Activated CD4-positive, alpha-beta T cell treated with anti-CD3 and anti-CD28 coated beads, Interleukin-10, Interleukin-2, amounts not matched to agents 100 ng/mL and 50 ng/mL, durations not matched to agents 16 hours and 8 hours (primary cell): ENCODE results near the gene PGGT1B.
A peak's percentile ranks its signal among the peaks of the same experiment; 100 is the strongest.

Source experiments
- DNase-seq: peaks from one replicate; pipeline ENCODE4 v3.0.0-alpha.2; 2020

The PGGT1B gene

DNA sequence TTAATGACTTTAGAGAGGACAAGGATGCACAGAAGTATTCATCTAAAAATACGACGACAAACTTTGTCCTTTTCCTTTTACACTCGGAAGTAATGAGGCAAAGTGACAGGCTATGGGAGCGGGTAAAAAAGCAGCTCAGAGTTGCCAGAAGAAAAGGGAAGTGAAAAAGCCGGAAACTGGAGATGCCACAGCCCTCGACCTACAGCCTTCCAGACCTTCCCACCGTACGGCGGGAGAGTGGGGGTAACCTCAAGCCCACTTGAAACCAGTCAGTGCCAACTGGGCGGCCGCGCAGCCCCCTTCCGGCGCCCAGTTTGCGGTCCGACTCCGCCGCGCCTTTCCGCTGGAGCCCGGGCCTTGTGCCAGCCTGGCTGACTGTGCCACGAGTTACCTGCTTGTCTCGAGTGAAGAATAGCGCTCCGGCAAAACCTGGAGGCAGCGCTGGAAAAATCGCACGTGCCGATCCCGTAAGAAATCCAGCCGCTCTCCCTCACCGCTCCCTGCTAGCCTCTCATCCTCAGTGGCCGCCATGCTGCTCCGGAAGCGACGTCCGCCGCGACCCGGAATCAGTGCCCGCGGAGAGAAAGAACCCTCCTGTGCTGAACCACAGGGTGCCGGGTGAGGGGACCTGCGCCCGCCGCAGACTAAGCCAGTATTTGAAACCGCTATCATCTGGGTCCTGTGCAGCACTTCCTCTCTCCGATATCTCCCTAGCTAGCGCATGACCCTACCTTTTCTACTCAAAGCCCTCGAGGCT lies at the start of gene PGGT1B:
TSS of gene PGGT1B (minus strand) at position 557 of the 757 bp plus-strand sequence. CDS start at position 531, 26 bp downstream.
- peak; percentile 85 for DNase-seq

GRCh38 chr5:115309751-115310370 lies 47.2 kb upstream of the PGGT1B start:
- DNase-seq, result peak; percentile 40

DNA sequence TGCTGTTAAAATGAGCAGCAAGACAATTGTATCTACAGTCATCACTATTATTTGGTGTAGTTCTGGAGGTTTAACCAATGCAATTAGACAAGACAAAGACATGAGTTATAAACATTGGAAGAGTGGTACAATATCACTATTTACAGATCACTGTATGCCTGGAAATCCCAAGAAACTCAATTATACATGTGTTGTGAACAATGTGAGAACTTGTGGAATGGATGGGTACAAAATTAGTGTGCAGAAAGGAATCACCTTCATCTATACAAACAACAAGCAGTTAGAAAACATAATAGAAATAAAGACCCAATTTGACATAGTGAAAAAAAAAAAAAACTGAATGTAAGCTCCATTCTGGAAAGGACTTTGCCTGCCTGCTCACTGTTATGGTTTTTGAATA lies 46.1 kb upstream of the PGGT1B start:
- DNase-seq, result no peak

DNA sequence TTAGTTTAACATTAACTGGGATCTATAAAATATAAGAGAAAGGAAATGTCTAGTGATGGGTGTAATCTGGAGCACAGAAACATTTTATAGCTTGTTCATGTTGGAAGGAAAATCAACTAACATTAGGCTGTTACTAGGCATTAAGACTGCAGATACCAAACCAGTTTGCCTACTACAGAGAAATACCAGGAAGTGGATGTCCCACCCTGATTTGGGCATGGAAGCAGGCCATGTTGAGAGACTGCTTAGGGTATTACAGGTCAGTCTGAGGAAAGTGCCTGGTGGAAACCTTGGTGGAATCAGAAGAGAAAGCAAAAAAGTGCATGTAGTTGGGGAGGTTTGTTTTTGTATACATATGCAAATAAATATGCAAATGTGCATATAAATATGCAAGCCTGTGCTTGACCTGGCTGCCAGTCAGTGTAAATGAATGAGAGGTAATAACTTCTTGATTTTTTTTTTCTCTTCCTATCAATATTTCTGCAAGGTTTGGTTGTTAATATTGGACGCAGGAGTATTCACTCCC lies 43.4 kb upstream of the PGGT1B start:
- DNase-seq, result no peak

GRCh38 chr5:115304496-115304895 lies 41.8 kb upstream of the PGGT1B start:
- DNase-seq, result no peak

GRCh38 chr5:115298811-115299210 lies 36.1 kb upstream of the PGGT1B start:
- DNase-seq, result no peak

GRCh38 chr5:115297031-115297430 lies 34.4 kb upstream of the PGGT1B start:
- DNase-seq, result no peak

DNA sequence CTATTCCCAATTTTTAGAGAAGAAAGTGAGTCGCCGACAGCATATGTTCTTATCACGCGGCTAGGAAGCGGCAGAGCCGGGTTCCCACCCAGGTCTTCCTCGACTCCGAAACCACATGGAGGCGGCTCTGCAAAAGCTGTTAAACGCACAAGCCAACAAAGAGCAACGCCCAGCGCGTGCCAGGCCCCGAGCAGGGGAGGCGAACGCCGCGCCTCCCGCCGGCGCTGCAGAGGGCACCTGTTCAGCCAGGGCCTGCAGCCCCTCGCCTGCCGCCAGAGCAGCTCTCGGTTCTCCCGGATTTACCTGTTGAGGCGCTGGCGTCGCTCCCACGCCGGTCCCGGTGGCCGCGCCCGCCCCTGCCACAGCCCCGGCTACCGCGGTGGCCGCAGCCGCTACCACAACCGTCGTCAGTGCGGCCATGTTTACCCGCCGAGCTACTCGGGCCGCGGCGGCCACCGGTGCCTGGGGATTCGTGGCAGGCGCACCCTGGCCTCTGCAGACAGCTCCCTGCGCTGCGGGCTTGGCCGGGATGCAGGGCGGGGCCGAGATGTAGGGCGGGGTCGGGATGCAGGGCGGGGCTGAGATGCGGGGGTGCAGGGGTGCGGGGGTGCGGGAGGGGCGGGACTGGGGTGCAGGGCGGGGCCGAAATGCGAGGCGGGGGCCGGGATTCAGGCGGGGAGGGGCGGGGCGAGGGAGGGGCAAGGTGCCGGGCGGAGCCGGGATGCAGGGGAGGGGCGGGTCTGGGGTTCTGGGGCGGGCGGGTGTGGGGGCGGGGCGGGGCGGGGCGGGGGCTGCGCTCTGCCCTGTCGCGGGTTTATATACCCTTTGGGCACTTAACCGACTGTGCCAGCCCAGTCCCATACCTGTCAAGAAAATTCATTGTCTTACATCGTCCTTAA lies 33.7 kb upstream of the PGGT1B start, which contains the start of gene CCDC112:
TSS of gene CCDC112 (minus strand) at position 531 of the 899 bp plus-strand sequence. CDS start at position 420, 111 bp downstream.
- DNase-seq, result peak; percentile 82

- DNase-seq, result no peak
Observed at GRCh38 chr5:115295777-115296123, 33.1 kb upstream of the PGGT1B start.

DNA sequence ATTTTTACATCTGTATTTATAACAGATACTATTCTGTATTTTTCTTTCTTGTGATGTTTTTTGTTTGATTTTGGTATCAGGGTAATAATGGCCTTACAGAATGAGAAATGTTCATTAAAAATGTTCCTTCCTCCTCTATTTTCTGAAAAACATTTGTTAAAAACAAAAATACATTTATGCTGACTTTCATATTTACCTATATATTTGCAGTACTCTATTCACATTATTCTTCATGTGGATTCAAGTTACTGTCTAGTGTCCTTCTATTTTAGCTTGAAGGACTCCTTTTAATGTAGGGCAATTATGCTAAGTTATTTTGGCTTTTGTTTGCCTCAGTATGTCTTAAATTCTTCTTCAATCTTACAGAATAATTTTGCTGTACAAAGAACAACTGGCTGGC lies 28.7 kb upstream of the PGGT1B start:
- DNase-seq, result no peak

GRCh38 chr5:115289104-115289503 lies 26.4 kb upstream of the PGGT1B start:
- no peak for DNase-seq

DNA sequence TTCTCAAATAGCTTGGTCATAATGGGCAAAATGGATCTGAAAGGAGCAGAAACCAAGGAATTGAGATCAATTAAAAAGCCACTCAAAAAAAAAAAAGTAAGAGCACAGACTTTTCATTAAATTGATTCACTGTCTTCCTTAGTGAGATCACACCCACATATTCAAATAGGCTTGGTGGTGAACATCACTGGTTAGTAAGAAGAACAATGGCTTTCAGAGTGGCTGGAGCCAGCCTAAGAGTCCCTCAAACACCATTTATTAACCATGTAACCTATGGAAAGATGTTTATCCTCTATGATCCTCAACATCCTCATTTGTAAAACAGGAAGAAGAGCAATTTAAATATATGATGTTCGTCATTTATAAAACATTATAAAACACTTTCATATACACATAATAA lies 21.3 kb upstream of the PGGT1B start:
- no peak for DNase-seq

DNA sequence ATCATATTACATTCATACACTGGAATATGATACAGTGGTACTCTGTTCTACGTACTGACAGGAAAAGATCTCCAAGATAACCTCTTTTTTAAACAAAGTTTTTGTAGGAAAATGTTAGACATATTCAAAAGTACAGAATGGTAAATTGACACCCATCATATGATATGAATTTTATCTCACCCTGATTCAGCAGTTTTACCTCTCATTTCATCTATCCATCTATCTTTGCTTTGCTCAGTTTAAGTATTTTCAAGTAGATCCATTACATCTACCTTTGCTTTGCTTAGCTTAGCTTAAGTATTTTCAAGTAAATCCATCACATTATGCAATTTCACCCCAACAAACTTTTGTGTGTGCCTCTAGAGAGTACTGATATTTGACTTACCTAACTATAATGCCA lies 19.5 kb upstream of the PGGT1B start:
- no peak for DNase-seq

DNA sequence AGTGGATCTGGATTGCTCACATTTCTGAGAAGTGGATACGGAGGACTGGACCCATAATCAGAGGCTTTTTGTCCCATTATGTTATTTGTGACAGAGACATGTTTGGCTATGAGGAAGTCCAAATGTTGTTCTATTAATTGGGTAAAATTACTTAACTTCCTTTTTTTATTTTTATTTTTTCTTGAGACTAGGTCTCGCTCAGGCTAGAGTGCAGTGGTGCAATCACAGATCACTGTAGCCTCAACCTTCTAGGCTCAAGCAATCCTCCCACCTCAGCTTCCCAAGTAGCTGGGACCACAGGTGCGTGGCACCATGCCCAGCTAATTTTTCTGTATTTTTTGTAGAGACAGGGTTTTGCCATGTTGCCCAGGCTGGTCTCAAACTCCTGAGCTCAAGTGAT lies 11.9 kb upstream of the PGGT1B start:
- DNase-seq, result no peak

- DNase-seq, result no peak
Observed at GRCh38 chr5:115272297-115272958, 9.8 kb upstream of the PGGT1B start.

DNA sequence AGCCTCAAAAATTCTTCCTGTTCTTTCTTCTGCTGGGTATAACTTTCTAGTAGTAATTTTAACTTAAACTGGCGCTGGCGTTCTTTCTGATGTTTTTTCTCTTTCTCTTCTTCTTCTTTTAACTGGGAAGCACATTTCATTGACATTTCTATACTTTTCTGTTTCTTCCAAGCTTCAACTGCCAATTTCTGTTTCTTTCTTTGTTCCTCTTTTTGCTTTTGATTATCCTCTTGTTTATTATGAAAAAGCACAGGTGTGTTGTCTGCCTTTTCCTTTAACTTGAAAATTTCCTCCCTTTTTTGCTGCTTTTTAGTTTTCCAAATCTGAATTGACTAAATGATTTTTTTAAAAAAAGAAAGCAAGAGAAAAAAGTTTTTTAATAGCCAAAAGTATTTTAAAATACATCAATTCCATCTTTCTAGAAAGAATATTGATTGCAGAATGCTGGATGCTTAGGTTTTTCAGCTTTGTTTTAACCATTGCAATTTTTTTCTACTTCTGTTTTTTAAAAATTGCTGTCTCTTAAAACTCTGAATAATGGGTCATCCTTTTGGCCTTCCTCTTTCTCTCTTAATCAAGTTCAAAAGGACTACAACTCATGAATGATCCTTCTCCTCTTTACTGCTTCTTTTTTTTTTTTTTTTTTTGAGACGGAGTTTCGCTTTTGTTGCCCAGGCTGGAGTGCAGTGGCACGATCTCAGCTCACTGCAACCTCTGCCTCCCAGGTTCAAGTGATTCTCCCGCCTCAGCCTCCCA lies 8.8 kb upstream of the PGGT1B start:
- no peak for DNase-seq

GRCh38 chr5:115267617-115268016 lies 4.9 kb upstream of the PGGT1B start:
- DNase-seq, result no peak

GRCh38 chr5:115265220-115265619 lies 2.5 kb upstream of the PGGT1B start:
- no peak for DNase-seq

- no peak for DNase-seq
Observed at GRCh38 chr5:115264786-115265185, 2.1 kb upstream of the PGGT1B start.

GRCh38 chr5:115263078-115263380 lies 352 bp upstream of the PGGT1B start:
- no peak for DNase-seq

DNA sequence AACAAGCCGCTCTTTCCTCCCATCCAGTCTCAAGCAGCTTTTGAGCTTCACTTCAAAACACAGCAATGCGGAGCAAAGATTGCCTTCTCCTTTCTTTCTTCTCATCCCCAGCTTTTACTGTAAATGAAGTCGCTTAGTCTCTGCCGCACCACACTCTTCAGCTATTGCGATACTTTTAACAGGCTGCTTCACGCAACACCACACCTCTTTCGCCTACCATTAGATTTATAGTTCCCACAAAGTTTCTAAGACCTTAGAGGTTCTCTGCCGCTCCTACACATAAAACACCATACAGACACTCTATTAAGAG lies 711 bp downstream of the PGGT1B start:
- DNase-seq, result peak; percentile 7

GRCh38 chr5:115260248-115260647 lies 2.4 kb downstream of the PGGT1B start:
- DNase-seq, result no peak
